LNCAP (cell line): Measurements from ENCODE around the gene MFSD11.

Experiments used
- CTCF ChIP-seq: fragments of 450-650 bp; IDR thresholded peaks from 2 replicates; pipeline ENCODE4 v1.5.1; 2017; ENCODE audit warnings: mild to moderate bottlenecking

The MFSD11 gene

DNA sequence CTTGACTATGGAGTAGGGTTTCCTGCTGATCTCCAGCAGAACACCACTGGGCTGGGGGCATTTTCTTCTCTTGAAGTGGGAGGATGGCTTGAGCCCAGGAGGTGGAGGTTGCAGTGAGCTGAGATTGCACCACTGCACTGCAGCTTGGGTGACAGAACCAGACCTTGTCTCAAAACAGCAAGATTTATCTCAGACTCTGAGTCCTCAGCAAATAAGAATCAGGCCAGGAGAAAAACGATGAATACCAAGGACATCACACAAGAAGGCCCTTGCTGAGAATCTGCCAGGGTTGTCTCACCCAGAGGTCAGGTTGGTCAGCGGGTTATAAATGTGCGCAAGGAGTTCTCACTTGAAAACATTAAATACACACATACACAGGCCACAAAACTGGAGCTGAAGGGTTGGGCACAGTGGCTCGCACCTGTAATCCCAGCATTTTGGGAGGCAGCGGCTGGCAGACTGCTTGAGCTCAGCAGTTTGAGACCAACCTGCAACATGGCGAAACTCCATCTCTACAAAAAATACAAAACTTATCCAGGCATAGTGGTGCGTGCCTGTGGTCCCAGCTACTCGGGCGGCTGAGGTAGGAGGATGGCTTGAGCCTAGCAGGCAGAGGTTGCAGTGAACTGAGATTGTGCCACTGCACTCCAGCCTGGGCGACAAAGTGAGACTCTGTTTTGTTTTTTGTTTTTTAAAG is 34.8 kb upstream of the MFSD11 start:
- TF ChIP-seq CTCF: no peak

- TF ChIP-seq CTCF: no peak
These were observed 33.1 kb upstream of the MFSD11 start for GRCh38 chr17:76704805-76705204.

DNA sequence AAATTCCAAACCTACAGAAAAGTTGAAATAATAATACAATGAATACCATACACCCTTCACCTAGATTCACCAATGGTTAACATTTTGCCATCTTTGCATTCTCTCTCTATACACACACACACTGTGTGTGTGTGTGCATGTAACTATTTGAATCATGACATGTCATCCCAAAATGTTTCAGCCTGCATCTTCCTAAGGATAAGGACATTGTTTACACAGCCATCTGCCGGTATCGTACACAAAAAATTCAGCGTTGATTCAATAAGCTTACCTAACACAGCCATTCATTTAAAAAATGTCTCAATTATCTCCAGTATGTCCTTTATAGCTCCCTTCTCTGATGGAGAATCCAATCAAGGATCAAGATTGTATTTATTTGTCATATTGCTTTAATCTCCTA is 31.1 kb upstream of the MFSD11 start:
- no peak for TF ChIP-seq CTCF

DNA sequence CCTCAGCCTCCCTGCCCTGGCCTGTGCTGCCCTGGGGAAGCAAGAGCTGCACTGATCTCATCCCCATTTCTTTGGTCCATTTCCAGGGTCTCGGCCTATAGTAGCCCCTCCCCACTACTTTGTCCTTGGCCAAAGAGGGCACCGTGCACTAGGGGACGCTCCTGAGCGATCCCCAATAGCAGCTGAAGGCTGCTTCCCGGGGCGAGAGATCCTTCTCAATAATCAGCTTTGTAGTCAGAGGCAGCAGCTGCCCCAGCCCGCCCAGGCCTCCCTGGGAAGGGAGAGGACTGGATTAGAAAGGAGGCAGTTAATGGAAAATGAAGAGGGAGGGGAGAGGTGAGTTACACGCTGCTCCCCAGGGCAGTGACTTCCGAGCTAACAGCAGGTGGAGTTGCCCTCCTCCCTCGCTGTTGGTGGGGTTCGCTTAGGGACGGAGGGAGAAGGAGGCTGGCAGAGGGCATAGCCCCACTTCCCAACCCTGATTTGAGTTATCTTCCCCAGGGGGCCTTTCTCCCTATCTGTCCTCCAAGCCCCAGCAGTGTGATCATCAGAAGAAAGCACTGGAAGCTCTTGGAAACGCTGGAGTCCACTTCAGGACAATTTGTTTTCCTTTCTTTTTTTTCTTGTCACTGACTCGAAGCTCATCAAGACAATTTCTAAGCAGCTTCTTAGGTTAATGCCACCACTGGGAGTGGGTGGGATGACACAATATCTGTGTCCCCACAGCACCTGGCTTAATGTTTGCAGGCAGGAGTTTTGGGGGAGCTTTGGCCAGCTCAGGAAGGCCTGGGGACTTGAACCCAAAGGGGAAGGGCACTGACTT is 29.7 kb upstream of the MFSD11 start:
- TF ChIP-seq CTCF: no peak

GRCh38 chr17:76709077-76709950 is 28.6 kb upstream of the MFSD11 start:
- no peak for TF ChIP-seq CTCF

GRCh38 chr17:76710863-76711611 is 26.9 kb upstream of the MFSD11 start, which contains the start of gene MXRA7:
Gene MXRA7, minus strand, starts transcription at chr17:76710965. Its CDS starts 19 bp downstream, at chr17:76710946.
- TF ChIP-seq CTCF: no peak

DNA sequence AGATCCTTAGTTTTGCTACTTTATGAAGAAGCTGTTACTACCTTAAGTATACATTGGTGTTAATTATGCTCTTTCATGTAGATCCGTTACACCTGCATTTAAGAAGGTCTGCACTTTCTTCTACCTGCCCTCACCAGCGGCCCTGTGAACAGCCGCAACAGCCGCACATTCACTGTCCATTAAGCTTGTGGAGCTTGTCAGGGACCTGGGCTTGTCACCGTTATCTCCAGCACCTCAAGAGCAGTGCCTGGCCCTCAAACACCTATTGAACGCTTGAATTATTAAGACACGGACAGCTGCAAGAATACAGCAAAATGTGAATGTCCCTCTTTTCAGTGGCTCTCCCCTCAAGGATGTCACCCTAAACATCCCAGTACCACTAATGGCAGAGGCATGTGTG is 24.2 kb upstream of the MFSD11 start:
- no peak for TF ChIP-seq CTCF
